SU-DHL-6 (cell line): ENCODE results near the gene PAX4.

Source experiments
- H2AFZ ChIP-seq: fragments of 200-600 bp; sonication (generic); 2 replicates; pipeline ENCODE4 v1.6.1; 2014; ENCODE audit warnings: low read depth, mild to moderate bottlenecking, moderate library complexity, mixed read lengths, antibody characterized with exemption, low read length; ENCODE audit not compliant: severe bottlenecking
- H3F3A ChIP-seq: fragments of 200-600 bp; shearing (Covaris generic); 2 replicates; pipeline ENCODE4 v1.6.0; 2016; ENCODE audit warnings: antibody characterized with exemption, mild to moderate bottlenecking; ENCODE audit not compliant: insufficient read depth
- H3K27ac ChIP-seq: fragments of 200-600 bp; sonication (generic); 2 replicates; pipeline ENCODE4 v1.5.1; 2016; ENCODE audit warnings: low read depth, mild to moderate bottlenecking, low read length, moderate library complexity, mixed read lengths
- H3K27me3 ChIP-seq: fragments of 200-600 bp; sonication (generic), shearing (Covaris generic); 2 replicates; pipeline ENCODE4 v1.6.0; 2014; ENCODE audit warnings: mild to moderate bottlenecking, low read length
- H3K36me3 ChIP-seq: fragments of 200-600 bp; sonication (generic); 2 replicates; pipeline ENCODE4 v1.6.1; 2014; ENCODE audit warnings: mild to moderate bottlenecking, low read length, mixed read lengths
- H3K4me2 ChIP-seq: fragments of 300-600, 200-600 bp; shearing (Covaris generic), sonication (generic); 2 replicates; pipeline ENCODE4 v1.6.0; 2014; ENCODE audit warnings: low read length, low read depth, mild to moderate bottlenecking; ENCODE audit not compliant: poor library complexity, severe bottlenecking
- H3K4me3 ChIP-seq: fragments of 200-600 bp; sonication (generic); 2 replicates; pipeline ENCODE4 v1.5.1; 2014; ENCODE audit warnings: antibody characterized with exemption, low read length, mild to moderate bottlenecking, mixed read lengths; ENCODE audit not compliant: insufficient read depth, poor library complexity, severe bottlenecking
- H3K79me2 ChIP-seq: fragments of 200-600 bp; sonication (generic); 2 replicates; pipeline ENCODE4 v1.6.1; 2014; ENCODE audit warnings: mild to moderate bottlenecking, low read length, moderate library complexity; ENCODE audit not compliant: insufficient read depth
- H3K9ac ChIP-seq: fragments of 200-600 bp; sonication (generic); 2 replicates; pipeline ENCODE4 v1.7.0; 2014; ENCODE audit warnings: mild to moderate bottlenecking, low read length
- H3K9me2 ChIP-seq: fragments of 200-600 bp; sonication (generic); replicated peaks from 2 replicates; pipeline ENCODE4 v1.6.1; 2014; ENCODE audit warnings: low read length; ENCODE audit not compliant: insufficient read depth
- H3K9me3 ChIP-seq: fragments of 200-600 bp; sonication (generic); 2 replicates; pipeline ENCODE4 v1.6.1; 2014; ENCODE audit warnings: low read length, mixed read lengths; ENCODE audit not compliant: insufficient read depth
- H4K20me1 ChIP-seq: fragments of 200-600 bp; sonication (generic); 2 replicates; pipeline ENCODE4 v1.6.1; 2014; ENCODE audit warnings: low read depth, mild to moderate bottlenecking, antibody characterized with exemption, low read length, moderate library complexity, mixed read lengths
- EZH2phosphoT487 ChIP-seq: fragments of 200-600 bp; sonication (generic), shearing (Covaris generic); conservative IDR thresholded peaks from 2 replicates; pipeline ENCODE4 v1.6.1; 2018; ENCODE audit warnings: mild to moderate bottlenecking, antibody characterized with exemption, low read length, moderate library complexity, mixed read lengths
- TF ChIP-seq, protein P1 (sequence below): fragments of 200-600 bp; sonication (generic); IDR thresholded peaks from one replicate; pipeline ENCODE4 v1.5.1; 2017; ENCODE audit warnings: antibody characterized with exemption, mild to moderate bottlenecking, low read length, moderate library complexity; ENCODE audit not compliant: insufficient read depth, poor library complexity, severe bottlenecking

PAX4 gene, protein sequence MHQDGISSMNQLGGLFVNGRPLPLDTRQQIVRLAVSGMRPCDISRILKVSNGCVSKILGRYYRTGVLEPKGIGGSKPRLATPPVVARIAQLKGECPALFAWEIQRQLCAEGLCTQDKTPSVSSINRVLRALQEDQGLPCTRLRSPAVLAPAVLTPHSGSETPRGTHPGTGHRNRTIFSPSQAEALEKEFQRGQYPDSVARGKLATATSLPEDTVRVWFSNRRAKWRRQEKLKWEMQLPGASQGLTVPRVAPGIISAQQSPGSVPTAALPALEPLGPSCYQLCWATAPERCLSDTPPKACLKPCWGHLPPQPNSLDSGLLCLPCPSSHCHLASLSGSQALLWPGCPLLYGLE

DNA sequence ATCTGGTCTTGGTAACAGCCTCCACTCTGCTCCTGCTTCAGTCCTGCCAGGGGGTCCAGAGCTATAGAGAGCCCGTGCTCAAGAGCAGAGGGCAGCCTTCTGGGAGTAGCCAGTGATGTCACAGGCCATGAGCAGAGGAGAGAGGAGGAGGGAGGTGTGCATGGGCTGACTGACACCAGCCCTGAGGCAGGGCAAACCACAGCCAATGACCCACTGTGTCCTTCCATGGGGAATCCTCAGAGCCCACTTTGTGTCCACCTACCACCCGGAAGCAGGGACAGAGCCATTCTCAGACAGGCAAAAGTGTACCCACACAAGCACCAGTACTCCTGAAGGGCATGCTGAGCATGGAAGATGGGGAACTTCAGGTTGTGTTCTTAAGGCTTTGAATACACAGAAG, at the start of gene PAX4:
Gene PAX4 (minus strand): TSS at position 101 of the 400 bp plus-strand sequence. CDS start 2,214 bp downstream, outside the sequence.
- H3F3A ChIP-seq, result no peaks in the 10 kb centered on the region
- no peak within 1 kb of the TSS for H3K4me3 ChIP-seq
- H3K36me3 ChIP-seq, result no peaks in the 10 kb centered on the region
- no peak within 1 kb of the TSS for H3K9ac ChIP-seq
- no peak within 1 kb of the TSS for H3K27ac ChIP-seq
- no peaks in the 10 kb centered on the region for H3K9me3 ChIP-seq
- no peaks in the 10 kb centered on the region; the same call in 1 of the 2 replicates for H3K27me3 ChIP-seq
- no peaks in the 10 kb centered on the region for H3K9me2 ChIP-seq
- no peak within 1 kb of the TSS for H3K4me2 ChIP-seq
- H2AFZ ChIP-seq, result no peak within 1 kb of the TSS
- no peak for TF ChIP-seq EZH2phosphoT487
- TF ChIP-seq, protein P1, sequence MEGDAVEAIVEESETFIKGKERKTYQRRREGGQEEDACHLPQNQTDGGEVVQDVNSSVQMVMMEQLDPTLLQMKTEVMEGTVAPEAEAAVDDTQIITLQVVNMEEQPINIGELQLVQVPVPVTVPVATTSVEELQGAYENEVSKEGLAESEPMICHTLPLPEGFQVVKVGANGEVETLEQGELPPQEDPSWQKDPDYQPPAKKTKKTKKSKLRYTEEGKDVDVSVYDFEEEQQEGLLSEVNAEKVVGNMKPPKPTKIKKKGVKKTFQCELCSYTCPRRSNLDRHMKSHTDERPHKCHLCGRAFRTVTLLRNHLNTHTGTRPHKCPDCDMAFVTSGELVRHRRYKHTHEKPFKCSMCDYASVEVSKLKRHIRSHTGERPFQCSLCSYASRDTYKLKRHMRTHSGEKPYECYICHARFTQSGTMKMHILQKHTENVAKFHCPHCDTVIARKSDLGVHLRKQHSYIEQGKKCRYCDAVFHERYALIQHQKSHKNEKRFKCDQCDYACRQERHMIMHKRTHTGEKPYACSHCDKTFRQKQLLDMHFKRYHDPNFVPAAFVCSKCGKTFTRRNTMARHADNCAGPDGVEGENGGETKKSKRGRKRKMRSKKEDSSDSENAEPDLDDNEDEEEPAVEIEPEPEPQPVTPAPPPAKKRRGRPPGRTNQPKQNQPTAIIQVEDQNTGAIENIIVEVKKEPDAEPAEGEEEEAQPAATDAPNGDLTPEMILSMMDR, result no peak
- H4K20me1 ChIP-seq, result no peaks in the 10 kb centered on the region
- no peaks in the 10 kb centered on the region for H3K79me2 ChIP-seq

DNA sequence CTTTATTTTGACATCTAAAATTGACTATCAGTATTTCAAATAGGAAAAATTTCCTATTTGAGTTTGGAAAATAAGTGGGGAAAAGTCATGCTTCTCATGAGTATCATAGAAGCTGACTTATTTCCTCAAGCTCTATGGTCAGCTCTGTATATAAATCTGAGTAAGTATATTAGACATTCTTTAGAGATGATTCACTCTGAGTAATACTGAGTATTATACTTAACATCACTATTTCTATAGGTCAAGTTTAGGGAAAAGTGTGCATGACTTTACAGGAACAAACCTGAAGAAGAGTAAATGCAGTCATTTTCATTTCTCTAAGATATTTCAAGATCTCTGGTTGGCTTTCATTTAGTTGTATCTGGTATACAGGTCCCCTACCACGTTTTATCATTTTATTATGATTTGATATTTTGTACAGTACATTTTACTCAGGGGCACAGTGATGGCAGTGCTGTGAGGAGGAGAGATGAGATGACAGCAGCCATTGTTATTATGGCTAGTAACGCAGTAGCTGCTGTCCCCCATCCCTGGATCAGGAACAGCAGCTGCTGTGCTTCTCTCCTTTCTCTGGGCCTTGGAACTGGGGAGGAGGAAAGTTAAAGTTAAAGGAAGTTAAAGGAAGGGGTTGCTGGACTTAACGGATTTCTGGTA, 49.2 kb upstream of the PAX4 start:
- H3K9me2 ChIP-seq, result no peaks in the 10 kb centered on the region
- no peak overlapping the region for H3K27ac ChIP-seq
- H3K79me2 ChIP-seq, result peaks cover 100% of the 10 kb centered on the region
- TF ChIP-seq, protein P1, result no peak
- no peak for TF ChIP-seq EZH2phosphoT487
- no peaks in the 10 kb centered on the region for H3F3A ChIP-seq
- H3K4me3 ChIP-seq, result no peak overlapping the region
- H3K27me3 ChIP-seq, result no peaks in the 10 kb centered on the region
- no peak overlapping the region for H3K9ac ChIP-seq
- H3K36me3 ChIP-seq, result 0 out of 2 replicates have a peak, but pooled peaks cover 9% of the 10 kb centered on the region
- H3K9me3 ChIP-seq, result no peaks in the 10 kb centered on the region
- no peak overlapping the region for H2AFZ ChIP-seq
- peaks cover 9% of the 10 kb centered on the region for H4K20me1 ChIP-seq
- no peak overlapping the region for H3K4me2 ChIP-seq

DNA sequence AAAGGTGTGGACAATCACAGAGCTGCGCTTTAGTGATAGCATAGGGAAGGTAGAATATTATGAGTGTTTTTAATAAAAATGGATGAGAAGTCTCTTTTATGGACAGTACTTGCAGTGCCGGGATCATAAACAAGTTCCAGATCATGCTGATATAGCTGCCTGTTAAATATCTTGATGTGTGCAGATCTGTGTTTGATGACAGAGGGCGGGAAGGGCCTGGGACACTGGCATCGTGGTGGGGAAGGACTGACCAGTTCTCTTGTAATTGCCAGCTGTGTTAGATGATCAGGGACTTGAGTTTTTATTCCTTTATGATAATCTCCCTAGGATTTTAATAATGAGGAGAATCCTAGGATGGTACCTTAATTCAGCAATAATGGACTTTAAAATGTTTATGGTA, 48.7 kb upstream of the PAX4 start:
- no peak overlapping the region for H3K9ac ChIP-seq
- H4K20me1 ChIP-seq, result peaks cover 12% of the 10 kb centered on the region
- H3K9me2 ChIP-seq, result no peaks in the 10 kb centered on the region
- H3K79me2 ChIP-seq, result peaks cover 100% of the 10 kb centered on the region
- TF ChIP-seq, protein P1, result no peak
- TF ChIP-seq EZH2phosphoT487, result no peak
- H3F3A ChIP-seq, result no peaks in the 10 kb centered on the region
- no peak overlapping the region for H3K4me2 ChIP-seq
- no peaks in the 10 kb centered on the region for H3K9me3 ChIP-seq
- no peak overlapping the region for H2AFZ ChIP-seq
- H3K27me3 ChIP-seq, result no peaks in the 10 kb centered on the region
- 0 out of 2 replicates have a peak, but pooled peaks cover 6% of the 10 kb centered on the region for H3K36me3 ChIP-seq
- H3K4me3 ChIP-seq, result no peak overlapping the region
- no peak overlapping the region for H3K27ac ChIP-seq
